ENCODE data around the gene RELT. TPM values are rescaled to one million over a fixed set of nuclear protein-coding genes. Genes with fewer than 3 reads are reported as not detected.

RELT gene
- total RNA-seq, 1 experiment from 2014 or later = 10.2 TPM

DNA sequence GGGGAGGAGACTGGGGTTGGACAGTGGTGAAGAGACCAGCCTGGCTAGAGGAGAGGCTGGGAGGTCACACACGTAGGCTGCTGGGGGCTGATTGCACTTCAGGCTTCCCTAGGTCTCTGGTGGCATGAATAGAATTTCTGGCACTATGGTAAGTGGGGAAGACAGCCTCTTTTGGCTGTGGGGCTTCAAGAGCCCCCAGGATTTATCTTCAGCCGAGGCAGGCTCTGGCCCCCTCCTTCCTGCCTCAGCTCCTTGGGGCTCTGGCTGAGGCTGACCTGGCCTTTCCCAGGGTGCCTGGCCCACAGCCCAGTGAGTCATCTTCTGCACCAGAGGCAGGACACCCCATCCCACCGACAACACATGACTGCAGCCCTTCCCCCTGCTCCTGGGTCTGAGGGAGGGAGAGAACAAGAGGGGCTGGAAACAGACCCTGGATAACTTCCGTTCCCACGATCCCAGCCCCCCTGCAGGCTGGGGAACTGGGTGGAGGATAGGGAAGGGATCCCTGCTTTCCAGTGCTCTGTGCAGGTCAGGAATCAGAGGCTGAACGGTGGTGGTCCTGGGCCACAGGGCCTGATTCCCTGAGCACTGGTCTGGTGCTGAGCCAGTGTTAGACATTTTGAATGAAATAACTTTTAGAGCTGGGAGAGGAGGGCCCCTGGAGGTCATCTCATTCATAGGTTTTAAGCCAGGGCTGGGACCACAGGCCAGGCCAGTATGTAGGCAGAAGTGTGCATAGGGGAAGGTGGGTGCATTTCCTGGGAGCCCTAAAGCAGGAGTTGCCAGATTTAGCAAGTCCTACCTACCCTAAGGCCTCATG lies 41.6 kb upstream of the RELT start:
- Histone ChIP-seq H4K20me1 (ENCODE audit: control insufficient read depth, insufficient read depth, insufficient read length) (no peaks in the 10 kb centered on the region), H3K79me1 (ENCODE audit: insufficient read depth, low read depth, low read length, poor library complexity, severe bottlenecking) (no peaks in the 10 kb centered on the region), H2BK15ac (ENCODE audit: low read depth, low read length) (no peak overlapping the region), H3K9ac (ENCODE audit: extremely low read depth, insufficient read length, low read length) (no peak overlapping the region), H3K23me2 (ENCODE audit: insufficient read length, low read depth, low read length, poor library complexity, severe bottlenecking) (no peaks in the 10 kb centered on the region), H3K56ac (ENCODE audit: insufficient read length, low read depth, low read length) (no peak overlapping the region), H2BK12ac (ENCODE audit: insufficient read length, low read depth, low read length) (no peak overlapping the region), H4K5ac (ENCODE audit: insufficient read length, low read depth, low read length) (no peak overlapping the region), H2AK5ac (ENCODE audit: insufficient read length, low read length) (no peak overlapping the region), H2BK20ac (ENCODE audit: low read depth, low read length, poor library complexity, severe bottlenecking) (no peak overlapping the region), H2AFZ (ENCODE audit: low read length) (no peak overlapping the region), H3K23ac (ENCODE audit: insufficient read length, low read depth, low read length) (no peak overlapping the region), H3K4ac (ENCODE audit: low read depth, low read length) (no peak overlapping the region), H4K8ac (replicated peaks; ENCODE audit: insufficient read length, low read depth, low read length) (no peak overlapping the region), H4K91ac (ENCODE audit: insufficient read length, low read depth, low read length) (no peak overlapping the region), H3K14ac (ENCODE audit: insufficient read depth, low read length) (no peak overlapping the region), H3K4me2 (ENCODE audit: insufficient read depth, insufficient read length, low read length) (no peak overlapping the region), H3T11ph (ENCODE audit: low read length) (no peak overlapping the region), H3K18ac (ENCODE audit: insufficient read length, low read depth, low read length) (no peak overlapping the region), H3K4me1 (ENCODE audit: insufficient read depth, low read length) (peaks cover 7% of the 10 kb centered on the region; the same call in 1 of the 2 replicates), H2BK5ac (ENCODE audit: insufficient read length, low read length) (no peak overlapping the region), H3K27ac (ENCODE audit: insufficient read length, low read depth, low read length) (no peak overlapping the region), H2BK120ac (ENCODE audit: low read depth, low read length, poor library complexity, severe bottlenecking) (no peak overlapping the region), H3K27me3 (ENCODE audit: insufficient read depth, low read length) (peaks cover 28% of the 10 kb centered on the region), H3K79me2 (ENCODE audit: insufficient read depth, low read length) (no peaks in the 10 kb centered on the region), H3K9me3 (ENCODE audit: control insufficient read depth, low read depth, low read length) (no peaks in the 10 kb centered on the region)
- DNase-seq = no peak
- peaks cover 79% of the 10 kb centered on the region for H3K27me3 Mint-ChIP-seq (ENCODE audit: low read depth)
- H3K4me1 Mint-ChIP-seq = peaks cover 42 to 51% of the 10 kb centered on the region in 2 experiments
- no peak overlapping the region for H3K27ac Mint-ChIP-seq
- WGBS (ENCODE audit: extremely low coverage, insufficient read length, low lambda C conversion rate) = no CpG with 5 or more reads among the region's 6 CpGs
- TF ChIP-seq, protein P1, sequence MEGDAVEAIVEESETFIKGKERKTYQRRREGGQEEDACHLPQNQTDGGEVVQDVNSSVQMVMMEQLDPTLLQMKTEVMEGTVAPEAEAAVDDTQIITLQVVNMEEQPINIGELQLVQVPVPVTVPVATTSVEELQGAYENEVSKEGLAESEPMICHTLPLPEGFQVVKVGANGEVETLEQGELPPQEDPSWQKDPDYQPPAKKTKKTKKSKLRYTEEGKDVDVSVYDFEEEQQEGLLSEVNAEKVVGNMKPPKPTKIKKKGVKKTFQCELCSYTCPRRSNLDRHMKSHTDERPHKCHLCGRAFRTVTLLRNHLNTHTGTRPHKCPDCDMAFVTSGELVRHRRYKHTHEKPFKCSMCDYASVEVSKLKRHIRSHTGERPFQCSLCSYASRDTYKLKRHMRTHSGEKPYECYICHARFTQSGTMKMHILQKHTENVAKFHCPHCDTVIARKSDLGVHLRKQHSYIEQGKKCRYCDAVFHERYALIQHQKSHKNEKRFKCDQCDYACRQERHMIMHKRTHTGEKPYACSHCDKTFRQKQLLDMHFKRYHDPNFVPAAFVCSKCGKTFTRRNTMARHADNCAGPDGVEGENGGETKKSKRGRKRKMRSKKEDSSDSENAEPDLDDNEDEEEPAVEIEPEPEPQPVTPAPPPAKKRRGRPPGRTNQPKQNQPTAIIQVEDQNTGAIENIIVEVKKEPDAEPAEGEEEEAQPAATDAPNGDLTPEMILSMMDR (conservative IDR thresholded peaks at IDR 0.05) = no peak
- H3K9me3 Mint-ChIP-seq = no peaks in the 10 kb centered on the region
- no peaks in the 10 kb centered on the region; a peak in 1 of 7 replicates for H3K36me3 Mint-ChIP-seq (ENCODE audit: insufficient read depth in 1 of 3, low read depth in 3 of 3)
- H3K4me3 Mint-ChIP-seq = peak overlapping the region in 1 of 2 experiments; percentile 20; a peak in 1 of 5 replicates

All from H9 (cell line).